Right ventricle myocardium inferior (tissue), 1 donor: ENCODE measurements around the gene POLD2. TPM values are rescaled to one million over a fixed set of nuclear protein-coding genes. Genes with fewer than 3 reads are reported as not detected.

ENCODE experiments used
- ATAC-seq: fragments of 200-7000 bp; cut with Tn5 transposase; one replicate; pipeline ENCODE4 v1.9.1; 2020; ENCODE audit warnings: mild to moderate bottlenecking, moderate library complexity
- DNase-seq: peaks from one replicate; pipeline ENCODE4 v3.0.0; 2021; ENCODE audit errors: missing footprints
- intact Hi-C: fragments of 100-400 bp; cut with DNase I; formaldehyde crosslinking; loops from one replicate; pipeline ENCODE4 v1.11.0; 2022
- total RNA-seq: library from RNA; stranded (reverse); fragmentation: NEBNext Ultra II Directional; extraction: Animal tissue kit (Norgen Biotek cat#: 25700); gene quantifications from one replicate; pipeline ENCODE4 v1.2.1, GENCODE V29; 2021
- donor health status: DM: no; HTN: yes; CAD: no; lungs with severe emphysema.

Gene POLD2
- total RNA-seq, 1 donor from 2014 or later = 87.3 TPM

DNA sequence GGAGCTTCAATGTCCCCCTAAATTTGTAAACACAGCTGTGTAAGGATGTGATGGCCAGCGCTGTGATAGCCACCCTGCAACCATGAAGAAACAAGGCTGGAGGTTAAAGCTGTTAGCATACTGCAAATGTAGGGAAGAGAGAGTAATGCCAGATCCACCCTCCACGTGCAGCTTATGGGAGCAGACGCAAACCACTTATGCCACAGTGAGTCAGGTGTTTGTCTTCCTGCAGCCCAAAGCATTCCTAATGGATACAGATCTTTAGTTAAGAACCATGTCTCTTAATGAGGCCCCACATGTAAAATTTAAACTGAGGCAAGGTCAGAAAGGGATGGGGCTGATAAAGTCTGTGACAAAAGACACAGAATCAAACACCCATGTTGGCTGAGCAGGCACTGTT is 31.4 kb upstream of the POLD2 start:
- ATAC-seq = no peak
- DNase-seq = no peak
- intact Hi-C loops = no loop called here

DNA sequence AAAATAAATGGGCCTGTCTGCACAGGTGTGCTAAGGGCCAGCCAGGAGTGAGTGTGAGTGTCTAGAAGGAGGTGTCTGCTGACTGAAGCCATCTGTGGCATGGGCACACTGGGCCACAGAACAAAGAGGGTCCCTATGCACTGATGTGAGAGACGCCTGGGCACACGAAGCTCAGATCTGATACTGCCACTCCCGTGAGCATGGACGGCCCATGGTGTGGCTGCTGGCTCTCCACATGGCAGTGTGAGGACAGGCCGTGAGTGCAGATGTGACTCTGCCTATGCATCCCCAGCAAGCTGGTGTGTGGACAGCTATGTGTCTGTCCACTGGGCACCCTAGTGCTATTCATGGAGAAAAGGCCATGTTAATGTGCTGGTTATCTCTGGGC is 30.6 kb upstream of the POLD2 start:
- ATAC-seq = no peak
- DNase-seq = no peak
- intact Hi-C loops = no loop called here

DNA sequence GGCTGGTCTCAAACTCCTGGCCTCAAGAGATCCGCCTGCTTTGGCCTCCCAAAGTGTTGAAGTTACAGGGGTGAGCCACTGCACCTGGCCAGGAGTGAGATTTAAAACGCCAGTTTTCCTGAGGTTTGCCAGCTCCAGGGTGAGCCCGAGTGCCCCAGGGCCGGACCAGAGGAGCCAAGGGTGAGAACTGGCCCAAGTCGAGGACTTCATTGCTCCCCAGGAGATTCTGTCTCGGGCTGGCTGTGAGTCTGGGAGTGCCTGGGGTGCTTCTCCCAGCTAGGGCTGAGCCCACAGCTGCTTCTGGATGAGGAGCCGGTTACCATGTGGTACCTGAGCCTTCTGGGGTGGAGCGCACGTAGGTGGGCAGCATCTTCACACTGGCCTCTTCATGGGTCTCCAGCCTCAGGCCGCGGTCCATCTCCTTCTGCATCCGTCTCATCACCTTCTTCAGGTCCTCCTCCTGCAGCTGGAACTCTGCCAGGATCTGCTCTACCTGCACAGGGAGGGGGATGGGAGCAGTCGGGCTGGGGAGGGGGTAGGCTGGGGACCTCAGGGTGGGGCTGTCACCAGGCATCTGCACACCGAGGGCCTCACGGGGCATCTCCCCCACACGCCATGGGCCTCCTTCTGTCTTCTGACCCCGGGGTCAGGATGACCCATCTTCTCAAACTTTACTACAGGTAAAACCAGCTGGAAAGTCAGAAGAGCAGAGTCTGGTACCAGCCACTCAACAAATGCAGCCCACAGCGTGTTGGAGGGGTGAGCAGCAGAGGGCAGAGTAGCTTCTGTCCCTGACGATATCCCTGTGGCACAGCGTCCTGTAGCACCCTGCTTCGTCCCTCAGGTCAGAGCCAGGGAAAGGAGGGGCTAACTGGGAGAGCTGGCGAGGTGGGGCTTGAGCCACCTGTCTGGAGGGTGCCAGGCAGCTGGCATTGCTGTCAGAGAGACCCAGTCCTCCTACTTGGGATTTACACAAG is 29.9 kb upstream of the POLD2 start:
- intact Hi-C loops = no loop called here
- no peak for DNase-seq
- no peak for ATAC-seq

DNA sequence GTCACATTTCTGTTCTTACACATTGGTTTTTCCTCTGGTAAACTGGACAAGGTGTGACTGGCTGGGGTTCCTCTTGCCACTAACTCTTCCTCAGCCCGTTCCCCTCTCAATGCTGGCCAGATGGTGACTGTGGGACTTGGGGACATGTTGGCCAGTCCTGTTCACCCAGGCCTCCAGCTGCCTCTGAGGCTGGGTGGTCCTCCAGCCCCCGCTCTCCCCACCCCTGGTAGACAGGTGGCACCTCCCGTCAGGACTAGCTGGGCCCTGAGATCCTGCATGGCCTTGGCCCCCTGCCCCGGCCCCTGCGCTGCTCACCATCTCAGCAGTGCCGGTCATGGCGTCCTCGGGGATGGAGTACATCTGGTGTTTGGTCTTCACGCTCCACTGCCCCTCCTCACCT is 28.6 kb upstream of the POLD2 start:
- no peak for DNase-seq
- ATAC-seq = no peak
- intact Hi-C loops = no loop called here

DNA sequence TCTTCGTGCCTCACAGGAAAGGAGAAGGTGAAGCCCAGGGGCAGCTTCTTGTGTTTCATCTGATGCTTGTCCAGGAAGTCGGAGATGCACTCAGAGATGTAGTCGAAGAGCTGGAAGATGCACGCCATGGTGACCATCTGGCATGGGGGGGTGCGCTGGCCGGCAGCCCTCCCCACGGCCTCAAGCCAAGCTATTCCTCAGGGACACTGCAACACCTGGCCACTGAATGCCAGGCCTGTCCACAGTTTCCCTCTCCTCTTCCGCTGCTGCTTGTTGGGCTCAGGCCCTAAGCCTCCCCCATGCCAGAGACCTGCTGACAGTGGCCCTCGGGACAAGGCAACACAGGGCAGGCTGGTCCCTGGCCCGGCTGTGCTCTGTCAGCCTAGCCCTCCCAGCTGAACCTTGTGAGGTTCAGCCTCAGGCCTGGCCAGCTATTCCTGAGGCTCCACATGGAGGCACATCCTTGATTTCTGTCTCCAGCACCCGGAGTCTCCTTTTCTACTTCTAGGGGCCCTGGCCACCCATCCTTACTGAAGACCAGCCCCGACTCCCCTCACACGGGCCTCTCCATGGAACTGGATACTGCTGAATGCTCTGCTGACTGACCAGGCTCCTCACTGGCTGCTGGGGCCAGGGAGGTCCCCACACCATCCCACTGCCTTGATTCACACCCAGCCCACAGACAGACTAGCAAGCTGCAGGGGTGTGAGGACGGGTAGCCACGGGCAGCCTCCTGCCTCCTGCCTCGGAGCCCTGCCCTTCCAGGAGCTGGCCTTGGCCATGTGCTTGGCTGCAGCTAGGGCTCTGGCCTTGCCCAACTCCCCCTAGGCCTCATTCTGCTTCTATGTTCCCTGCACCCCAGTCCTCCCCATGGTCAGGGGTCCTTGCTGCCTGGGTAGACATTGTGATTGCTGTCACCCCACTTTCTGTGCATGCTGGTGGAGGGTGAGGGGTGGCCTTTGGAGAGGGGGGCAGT is 27.9 kb upstream of the POLD2 start:
- intact Hi-C loops = no loop called here
- DNase-seq (no peak), ATAC-seq (no peak)

DNA sequence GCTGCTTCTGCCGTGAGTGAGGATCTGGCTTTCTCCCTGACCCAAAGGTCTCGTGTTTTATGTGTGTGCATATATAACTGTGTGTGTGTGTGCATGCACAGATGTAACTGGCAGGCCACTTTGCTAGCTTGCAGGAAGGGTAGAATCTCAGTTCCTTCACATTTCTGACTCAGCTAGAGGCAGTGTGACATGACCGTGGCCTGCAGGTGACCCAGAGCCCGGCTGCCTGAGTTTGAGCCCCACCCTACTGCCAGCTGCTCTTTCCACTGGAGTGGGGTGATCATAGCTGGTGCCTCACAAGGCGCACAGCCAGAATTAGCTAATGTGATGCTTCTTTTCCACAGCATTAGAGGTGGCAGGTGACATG is 27.1 kb upstream of the POLD2 start:
- intact Hi-C loops = no loop called here
- ATAC-seq (no peak), DNase-seq (no peak)

DNA sequence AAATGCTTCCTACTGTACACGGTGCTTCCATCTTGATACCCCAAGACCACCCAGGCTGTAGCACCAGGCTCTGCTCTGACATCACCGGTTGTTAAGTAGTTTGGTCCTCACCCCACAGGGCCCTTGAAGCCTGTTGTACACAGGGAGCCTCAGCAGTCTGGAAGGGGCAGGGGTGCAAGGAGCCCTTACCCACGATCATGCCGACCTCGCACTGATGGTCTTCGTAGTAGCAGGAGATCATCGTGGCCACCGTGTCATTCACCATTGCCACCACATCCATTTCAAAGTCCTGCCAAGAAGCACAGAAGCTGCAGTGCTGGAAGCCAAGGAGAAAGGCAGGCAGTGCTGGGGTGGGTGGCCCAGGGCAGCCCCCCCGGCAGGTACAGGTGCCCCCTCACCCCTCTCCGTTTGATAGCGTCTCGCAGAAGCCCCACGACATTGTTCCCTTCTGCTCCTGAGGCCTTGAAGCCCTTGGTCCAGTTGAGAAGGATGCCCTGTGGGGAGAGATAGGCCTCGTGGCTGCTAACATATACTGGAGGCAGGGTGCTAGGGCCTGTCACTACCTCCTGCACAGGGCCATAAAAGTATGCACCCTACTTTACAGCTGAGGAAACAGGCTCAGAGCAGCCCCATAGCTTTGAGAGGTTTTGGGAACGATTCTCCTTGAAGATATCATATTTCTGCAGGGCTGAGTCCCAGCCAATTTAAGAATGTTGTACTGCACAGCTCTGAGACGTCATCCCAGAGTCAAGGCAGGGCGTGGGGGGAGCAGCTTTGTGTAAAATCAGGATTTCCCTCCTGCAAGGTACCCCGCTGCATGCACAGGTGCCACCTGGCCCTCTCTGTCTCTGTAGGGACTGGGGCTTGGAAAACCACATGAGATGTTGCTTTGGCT is 26.5 kb upstream of the POLD2 start:
- ATAC-seq (no peak), DNase-seq (no peak)
- intact Hi-C loops = no loop called here

DNA sequence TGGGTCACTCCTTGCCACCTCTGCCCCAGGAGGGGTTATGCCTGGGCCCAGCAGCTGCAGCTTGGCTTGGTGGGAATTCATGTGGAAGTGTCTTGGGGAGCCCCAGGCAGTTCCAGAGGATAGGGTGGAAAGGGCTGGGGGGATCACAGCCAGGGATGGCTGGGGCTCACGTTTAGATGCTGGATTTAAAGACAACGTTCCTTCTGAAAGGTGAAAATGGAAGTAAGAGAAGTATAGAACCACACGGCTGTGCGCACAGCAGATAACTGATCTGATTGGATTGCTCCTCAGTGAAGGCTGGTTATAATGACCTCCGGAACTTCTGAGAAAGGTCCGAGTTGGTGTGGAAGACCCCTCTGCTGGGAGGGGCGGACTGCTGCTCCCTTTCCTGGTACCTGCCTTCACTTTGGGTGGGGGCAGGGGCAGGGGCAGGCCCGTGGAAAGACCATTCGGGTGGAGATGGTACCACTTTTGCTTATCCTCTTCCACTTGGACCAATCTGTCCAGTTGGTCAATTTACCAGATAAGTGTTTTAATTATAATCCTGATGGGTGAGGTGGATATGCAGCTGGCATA is 25.7 kb upstream of the POLD2 start:
- DNase-seq (no peak), ATAC-seq (no peak)
- intact Hi-C loops = no loop called here

DNA sequence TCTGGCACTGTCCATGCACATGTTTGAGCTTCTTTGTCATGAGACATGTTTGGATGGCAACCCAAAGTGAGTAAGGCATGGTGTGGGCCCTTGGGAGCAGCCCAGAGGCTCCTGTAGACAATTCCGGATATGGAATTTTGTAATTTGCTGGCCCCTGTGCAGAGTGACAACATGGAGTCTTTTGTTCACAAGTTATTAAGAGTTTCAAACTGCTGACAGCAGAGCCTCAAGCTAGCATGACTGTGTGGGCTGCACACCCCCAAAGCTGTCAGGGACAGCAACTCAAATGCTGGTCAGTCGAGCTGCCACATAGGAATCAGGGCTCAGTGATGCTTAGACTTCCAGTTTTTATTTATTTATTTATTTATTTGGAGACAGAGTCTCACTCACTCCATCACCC is 24.8 kb upstream of the POLD2 start:
- DNase-seq (no peak), ATAC-seq (no peak)
- intact Hi-C loops = no loop called here

DNA sequence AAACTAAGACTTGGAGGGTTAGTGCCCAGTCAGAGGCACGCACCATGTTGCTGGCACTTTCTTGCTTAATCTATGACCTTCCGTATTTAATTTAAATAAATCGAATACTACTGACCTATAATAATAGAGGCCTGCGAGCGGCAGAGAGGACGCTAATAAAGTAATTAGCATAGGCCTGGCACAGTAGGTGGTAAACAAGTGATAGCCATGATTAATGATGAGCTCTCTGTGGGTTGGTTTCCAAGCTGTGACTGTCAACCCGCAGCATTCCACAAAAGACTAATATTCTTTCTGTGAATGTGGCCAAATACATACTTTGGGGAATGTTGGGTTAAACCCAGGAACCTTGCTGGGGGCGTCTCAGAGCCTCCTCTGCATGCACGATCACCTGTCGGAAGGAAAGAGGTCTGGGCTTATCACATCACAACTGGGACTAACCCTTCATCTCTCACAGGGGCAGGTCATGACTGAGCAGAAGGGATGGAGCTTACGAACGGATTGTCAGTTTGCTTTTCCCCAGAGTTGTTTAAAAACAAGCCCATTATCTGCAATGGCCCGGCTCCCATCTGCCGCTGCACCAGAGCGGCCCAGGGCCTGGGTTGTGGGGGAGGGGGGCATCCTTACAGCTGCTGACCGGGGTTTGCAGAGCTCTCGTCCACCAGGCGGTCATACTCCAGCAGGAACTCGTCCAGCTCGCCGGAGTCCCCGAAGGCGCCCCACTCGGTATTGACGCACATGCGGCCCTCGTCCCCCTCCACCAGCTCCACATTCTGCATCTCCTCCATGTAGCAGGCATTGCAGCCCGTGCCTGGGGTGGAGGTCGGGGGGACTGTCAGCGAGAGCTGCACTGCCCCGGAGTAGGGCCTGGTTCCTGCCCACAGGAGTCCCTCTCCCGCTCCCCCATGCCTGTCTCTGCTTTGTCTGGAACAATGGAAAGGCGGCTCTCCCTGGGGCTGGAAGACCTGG is 24.0 kb upstream of the POLD2 start:
- no peak for ATAC-seq

DNA sequence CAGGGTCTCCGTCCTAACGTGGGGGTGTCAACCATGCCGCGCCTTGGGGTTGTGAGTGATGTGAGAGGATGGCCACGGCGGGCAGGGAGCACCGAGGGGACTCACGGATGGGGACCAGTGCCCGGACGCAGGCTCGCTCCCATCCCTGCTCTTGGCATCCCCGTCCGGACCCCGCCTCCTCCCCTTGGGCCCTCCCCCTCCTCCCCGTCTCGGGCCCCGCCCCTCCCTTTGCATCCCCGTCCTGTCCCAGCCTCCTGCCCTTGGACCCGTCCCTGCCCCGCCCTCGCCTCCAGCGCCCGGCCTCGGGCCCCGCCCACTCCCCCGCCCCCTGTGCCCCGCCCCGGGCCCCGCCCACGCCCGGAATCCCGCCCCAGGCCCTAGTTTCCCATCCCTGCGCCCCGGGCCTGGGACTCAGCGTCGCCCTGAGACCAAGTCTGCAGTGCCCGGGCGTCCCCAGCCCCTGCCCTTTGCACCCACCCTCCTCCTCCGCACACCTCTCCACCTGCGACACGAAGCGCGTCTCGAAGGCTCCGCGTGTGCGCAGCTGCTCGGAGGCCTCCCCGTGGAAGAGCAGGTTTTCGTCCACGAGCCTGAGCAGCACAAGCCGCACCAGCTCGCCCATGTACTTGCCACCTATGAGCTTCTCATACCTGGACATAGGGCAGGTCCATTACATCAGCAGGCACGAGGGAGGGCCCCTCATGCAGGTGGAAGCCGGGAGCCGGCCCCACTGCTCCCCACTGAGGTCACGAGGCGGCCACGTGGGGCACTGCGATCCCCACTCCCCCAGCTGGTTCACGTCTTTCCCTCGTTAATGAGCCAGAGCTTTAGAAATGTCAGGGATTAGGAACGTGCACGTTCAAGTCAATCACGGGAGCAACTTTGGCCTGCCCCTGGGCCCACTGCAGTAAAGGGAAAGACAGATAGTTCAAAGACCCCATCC is 22.9 kb upstream of the POLD2 start:
- intact Hi-C loops = no loop called here
- DNase-seq (peak; percentile 90), ATAC-seq (peak; percentile 93)

More for the DNA sequence above, 24.0 kb upstream of the POLD2 start:
- no peak for DNase-seq
- intact Hi-C loops = no loop called here

DNA sequence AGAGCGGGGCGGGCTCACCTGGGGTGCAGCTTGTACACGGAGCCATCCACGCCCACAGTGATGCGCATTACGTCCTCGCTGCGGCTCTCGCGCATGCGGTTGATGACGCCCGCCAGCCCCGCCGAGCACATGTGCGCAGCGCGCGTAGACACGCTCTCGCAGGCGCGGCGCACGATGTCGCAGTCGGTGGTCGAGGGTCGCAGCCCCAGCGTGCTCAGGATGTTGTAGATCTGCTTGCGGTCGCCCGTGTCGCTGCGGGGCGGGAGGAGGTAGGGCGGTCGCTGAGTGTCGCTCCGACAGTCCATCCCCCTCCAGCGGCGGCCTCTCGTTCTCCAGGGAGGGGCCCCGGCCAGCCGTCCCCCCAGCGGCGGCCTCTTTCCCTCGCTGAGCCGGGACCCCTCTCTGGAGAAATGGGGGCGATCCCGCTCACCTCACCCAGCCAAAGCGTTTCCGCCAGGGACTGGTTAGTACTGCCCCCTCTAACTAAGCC is 22.2 kb upstream of the POLD2 start:
- ATAC-seq (peak; percentile 14), DNase-seq (no peak)
- intact Hi-C loops = no loop called here

DNA sequence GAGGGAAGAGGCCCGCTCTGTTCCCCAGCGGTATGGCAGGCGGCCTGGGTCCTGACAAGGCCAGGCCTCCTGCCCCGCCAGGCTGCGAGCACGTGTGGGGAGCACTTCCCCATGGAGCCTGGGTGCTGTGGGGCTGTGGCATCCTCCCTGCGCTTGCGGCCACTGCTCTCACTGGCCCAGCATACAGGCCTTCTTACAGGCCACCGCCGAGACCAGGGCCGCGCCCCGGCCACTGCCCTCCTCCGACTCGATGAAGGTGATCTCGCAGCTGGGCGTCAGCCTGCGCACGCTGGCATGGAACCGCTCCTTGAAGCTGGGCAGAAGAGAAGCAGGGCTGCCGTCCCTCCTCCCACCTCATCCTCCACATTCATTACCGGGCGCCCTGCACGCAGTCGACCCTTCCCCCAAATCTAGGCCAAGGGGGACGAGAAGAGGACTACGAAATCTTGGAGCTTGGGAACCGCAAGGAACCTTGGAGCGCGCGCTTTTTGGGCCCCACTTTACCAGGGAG is 21.7 kb upstream of the POLD2 start:
- intact Hi-C loops = no loop called here
- no peak for ATAC-seq
- no peak for DNase-seq

DNA sequence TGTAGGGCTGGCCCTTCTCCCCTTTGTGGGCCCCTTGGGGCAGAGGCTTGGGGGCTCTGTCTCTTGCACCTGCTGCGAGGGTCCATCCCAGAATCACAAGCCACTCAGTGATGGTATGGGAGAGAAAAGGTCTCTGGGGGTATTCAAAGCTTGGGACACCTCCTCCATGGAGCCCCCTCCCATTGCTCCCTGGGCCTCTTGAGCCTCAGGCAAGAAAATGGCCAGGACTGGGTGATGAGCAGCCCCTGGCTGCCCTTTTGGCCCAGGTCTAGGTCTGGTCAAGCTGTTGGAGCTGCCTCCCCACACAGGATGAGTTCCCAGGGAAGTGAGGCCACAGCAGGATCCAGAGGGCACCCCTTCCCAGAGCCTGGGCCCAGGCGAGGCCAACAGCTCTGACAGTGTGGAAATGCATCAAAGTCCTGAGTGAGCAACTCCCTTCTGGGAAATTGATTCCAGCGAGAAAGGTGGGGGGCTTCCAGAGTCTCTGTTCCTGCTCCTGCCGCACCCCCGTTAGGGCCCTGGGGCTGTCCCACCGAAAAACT is 21.1 kb upstream of the POLD2 start:
- intact Hi-C loops = no loop called here
- DNase-seq (no peak), ATAC-seq (no peak)

DNA sequence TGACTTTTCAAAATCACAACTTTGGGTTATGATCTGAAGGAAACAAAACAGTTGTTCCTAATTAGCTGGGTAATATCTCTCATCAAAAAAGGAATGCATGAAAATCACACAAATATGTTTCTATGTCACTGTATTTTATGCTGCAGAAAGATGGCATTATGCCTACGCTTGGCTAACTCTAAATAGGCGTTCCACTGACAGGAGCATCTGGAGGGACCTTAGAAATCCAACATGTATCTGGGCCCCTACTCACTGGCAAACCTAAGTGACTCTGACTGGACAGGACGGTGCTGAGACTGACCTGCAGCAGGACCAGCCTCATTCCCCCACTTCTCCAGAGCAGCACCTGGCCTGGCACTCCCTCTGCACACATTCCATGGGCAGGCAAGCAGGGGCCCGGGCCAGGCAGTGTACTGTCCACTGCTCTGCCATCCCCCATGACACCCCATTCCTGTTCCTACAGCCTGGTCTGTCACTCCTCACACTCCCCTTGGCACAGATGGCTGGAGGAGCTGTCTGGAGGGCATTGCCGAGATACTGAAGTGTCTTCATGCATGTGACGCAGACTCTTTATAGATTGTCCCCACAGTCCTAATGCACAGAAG is 20.4 kb upstream of the POLD2 start:
- ATAC-seq (no peak), DNase-seq (no peak)
- intact Hi-C loops = no loop called here
